Liver (tissue), 9 donors: ENCODE data around the gene MVB12B. TPM values are rescaled to one million over a fixed set of nuclear protein-coding genes. Genes with fewer than 3 reads are reported as not detected.

Experiments used
- DNase-seq: peaks from one replicate; pipeline ENCODE4 v3.0.0-alpha.2; 2017; ENCODE audit warnings: low spot score
- H3K27ac ChIP-seq, 2 donors: one replicate each; pipeline ENCODE4 v1.7.0; 2013; ENCODE audit warnings: inconsistent platforms in 2 of 2, low read length in 2 of 2, control low read depth in 1 of 2, low read depth in 1 of 2, mild to moderate bottlenecking in 1 of 2
- H3K27me3 ChIP-seq, 4 donors: one replicate each; pipeline versions ENCODE4 v1.6.1 to v1.7.0; 2013; ENCODE audit warnings: low read length in 3 of 4, inconsistent platforms in 1 of 4, mild to moderate bottlenecking in 1 of 4, moderate library complexity in 1 of 4; ENCODE audit not compliant: control insufficient read depth in 4 of 4, insufficient read depth in 4 of 4
- H3K36me3 ChIP-seq, 4 donors: one replicate each; pipeline versions ENCODE4 v1.6.1 to v1.7.0; 2013; ENCODE audit warnings: low read length in 3 of 4, mild to moderate bottlenecking in 3 of 4, low read depth in 1 of 4, moderate library complexity in 1 of 4; ENCODE audit not compliant: control insufficient read depth in 4 of 4, insufficient read depth in 3 of 4
- H3K4me1 ChIP-seq, 4 donors: one replicate each; pipeline versions ENCODE4 v1.6.1 to v1.7.0; 2013; ENCODE audit warnings: low read length in 3 of 4, mild to moderate bottlenecking in 3 of 4, moderate library complexity in 1 of 4; ENCODE audit not compliant: control insufficient read depth in 4 of 4, insufficient read depth in 4 of 4
- H3K4me3 ChIP-seq, 3 donors: one replicate each; pipeline versions ENCODE4 v1.6.1 to v1.7.0; 2013; ENCODE audit warnings: low read length in 3 of 3, control low read depth in 1 of 3, low read depth in 1 of 3, mild to moderate bottlenecking in 1 of 3
- H3K9ac ChIP-seq, 2 donors: one replicate each; pipeline ENCODE4 v1.7.0; 2013; ENCODE audit warnings: low read length in 2 of 2, mild to moderate bottlenecking in 2 of 2, moderate library complexity in 2 of 2, control low read depth in 1 of 2, low read depth in 1 of 2
- H3K9me3 ChIP-seq, 4 donors: one replicate each; pipeline versions ENCODE4 v1.6.1 to v1.7.0; 2013; ENCODE audit warnings: low read length in 3 of 4; ENCODE audit not compliant: control insufficient read depth in 4 of 4
- EGR1 ChIP-seq, 2 donors: IDR thresholded peaks; 2 replicates each; pipeline ENCODE4 v1.6.1; 2016 to 2018; ENCODE audit warnings: antibody characterized with exemption in 2 of 2, low read depth in 2 of 2
- FOXA1 ChIP-seq: IDR thresholded peaks from 2 replicates; pipeline ENCODE4 v1.6.1; 2016; ENCODE audit warnings: antibody characterized with exemption
- FOXA2 ChIP-seq: IDR thresholded peaks from 2 replicates; pipeline ENCODE4 v1.6.1; 2016; ENCODE audit warnings: antibody characterized with exemption
- GABPA ChIP-seq, 2 donors: IDR thresholded peaks in 1 of 2; conservative IDR thresholded peaks in 1 of 2; 2 replicates each; pipeline ENCODE4 v1.6.1; 2016; ENCODE audit warnings: antibody characterized with exemption in 2 of 2, mild to moderate bottlenecking in 1 of 2, moderate library complexity in 1 of 2
- HNF4A ChIP-seq, 2 donors: conservative IDR thresholded peaks; 2 replicates each; pipeline ENCODE4 v1.6.1; 2016; ENCODE audit warnings: antibody characterized with exemption in 2 of 2, mild to moderate bottlenecking in 2 of 2
- HNF4G ChIP-seq: IDR thresholded peaks from 2 replicates; pipeline ENCODE4 v1.6.1; 2016; ENCODE audit warnings: antibody characterized with exemption
- JUND ChIP-seq, 2 donors: IDR thresholded peaks; 2 replicates each; pipeline ENCODE4 v1.6.1; 2016; ENCODE audit warnings: antibody characterized with exemption in 2 of 2
- MAX ChIP-seq: IDR thresholded peaks from 2 replicates; pipeline ENCODE4 v1.6.1; 2016; ENCODE audit warnings: antibody characterized with exemption
- NR2F2 ChIP-seq: IDR thresholded peaks from 2 replicates; pipeline ENCODE4 v1.6.1; 2016; ENCODE audit warnings: antibody characterized with exemption
- RAD21 ChIP-seq, 2 donors: IDR thresholded peaks; 2 replicates each; pipeline ENCODE4 v1.6.1; 2016; ENCODE audit warnings: antibody characterized with exemption in 2 of 2, mild to moderate bottlenecking in 2 of 2
- RXRA ChIP-seq, 2 donors: IDR thresholded peaks; 2 replicates each; pipeline ENCODE4 v1.6.1; 2017 to 2018; ENCODE audit warnings: antibody characterized with exemption in 2 of 2, mild to moderate bottlenecking in 1 of 2
- SP1 ChIP-seq: IDR thresholded peaks from 2 replicates; pipeline ENCODE4 v1.6.1; 2018; ENCODE audit warnings: antibody characterized with exemption, mild to moderate bottlenecking
- TAF1 ChIP-seq: conservative IDR thresholded peaks from 2 replicates; pipeline ENCODE4 v1.6.1; 2016; ENCODE audit warnings: antibody characterized with exemption, mild to moderate bottlenecking
- YY1 ChIP-seq: IDR thresholded peaks from 2 replicates; pipeline ENCODE4 v1.6.1; 2016; ENCODE audit warnings: antibody characterized with exemption, mild to moderate bottlenecking
- WGBS: extraction: QIAGEN DNeasy Blood & Tissue Kit; methylation state at CpG from one replicate; pipeline ENCODE4 v1.1.7; 2013; 5-methylcytosine and 5-hydroxymethylcytosine counted together
- polyA plus RNA-seq, 2 donors: library from polyadenylated mRNA; stranded (reverse) in 1 of 2; unstranded in 1 of 2; fragments of 200-250 nt in 1 of 2; fragments of >200 nt in 1 of 2; fragmentation: Nextera tagmentation in 1 of 2; extraction: Ambion mirVana in 1 of 2; gene quantifications; one replicate each; pipeline versions ENCODE4 v1.2.1 to v1.2.3, GENCODE V29; 2013 to 2015
- total RNA-seq, 2 donors: library from RNA; depleted of rRNA; stranded (reverse); fragments of >200 nt; gene quantifications; one replicate each; pipeline ENCODE4 v1.2.3, GENCODE V29; 2014
- TF ChIP-seq, protein P1 (sequence below): IDR thresholded peaks from 2 replicates; pipeline ENCODE4 v1.6.1; 2016; ENCODE audit warnings: antibody characterized with exemption
- TF ChIP-seq, protein P2 (sequence below): IDR thresholded peaks from 2 replicates; pipeline ENCODE4 v1.6.1; 2016; ENCODE audit warnings: antibody characterized with exemption, mild to moderate bottlenecking
- TF ChIP-seq, protein P3 (sequence below): fragments of 150-350 bp; IDR thresholded peaks from 2 replicates; pipeline ENCODE4 v1.5.1; 2017; ENCODE audit warnings: improper control_type of control experiment, low read depth, low read length; ENCODE audit not compliant: missing input control
- TF ChIP-seq, protein P4 (sequence below): IDR thresholded peaks from 2 replicates; pipeline ENCODE4 v1.6.1; 2016; ENCODE audit warnings: antibody characterized with exemption
- donor health status: healthy.
- donor health status: healthy.
- donor health status: healthy.
- donor health status: healthy.
- donor health status: healthy.

MVB12B gene
- total and polyA plus RNA-seq, 4 donors = 5.3 to 12.4 (median 8.4) TPM

GRCh38 chr9:126331964-126332748, 5.5 kb downstream of the MVB12B start (continued):
- TF ChIP-seq FOXA2 = no peak

- peak overlapping the region in 2 of 3 donors; percentile 39 to 41 for H3K4me3 ChIP-seq
These were observed 8.3 kb downstream of the MVB12B start for GRCh38 chr9:126334721-126335621.

More at GRCh38 chr9:126334721-126335621, 8.3 kb downstream of the MVB12B start:
- TF ChIP-seq, protein P1, sequence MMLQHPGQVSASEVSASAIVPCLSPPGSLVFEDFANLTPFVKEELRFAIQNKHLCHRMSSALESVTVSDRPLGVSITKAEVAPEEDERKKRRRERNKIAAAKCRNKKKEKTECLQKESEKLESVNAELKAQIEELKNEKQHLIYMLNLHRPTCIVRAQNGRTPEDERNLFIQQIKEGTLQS = peak; percentile 37
- TF ChIP-seq HNF4G (peak; percentile 64), FOXA1 (no peak), RXRA (IDR thresholded peaks at IDR 0.05) (peak; percentile 69 to 92), YY1 (peak; percentile 55), GABPA (IDR thresholded peaks at IDR 0.05 in 1 of 2, conservative IDR thresholded peaks at IDR 0.05 in 1 of 2) (peak; percentile 42 to 69), SP1 (peak; percentile 91), FOXA2 (no peak), HNF4A (conservative IDR thresholded peaks at IDR 0.05) (peak; percentile 88 to 94), RAD21 (IDR thresholded peaks at IDR 0.05) (peak in 1 of 2 donors; percentile 13), EGR1 (IDR thresholded peaks at IDR 0.05; ENCODE audit: low read depth in 2 of 2) (peak in 1 of 2 donors; percentile 47), MAX (peak; percentile 74), NR2F2 (peak; percentile 11), JUND (IDR thresholded peaks at IDR 0.05) (peak in 1 of 2 donors; percentile 59), TAF1 (peak; percentile 70)
- TF ChIP-seq, protein P2, sequence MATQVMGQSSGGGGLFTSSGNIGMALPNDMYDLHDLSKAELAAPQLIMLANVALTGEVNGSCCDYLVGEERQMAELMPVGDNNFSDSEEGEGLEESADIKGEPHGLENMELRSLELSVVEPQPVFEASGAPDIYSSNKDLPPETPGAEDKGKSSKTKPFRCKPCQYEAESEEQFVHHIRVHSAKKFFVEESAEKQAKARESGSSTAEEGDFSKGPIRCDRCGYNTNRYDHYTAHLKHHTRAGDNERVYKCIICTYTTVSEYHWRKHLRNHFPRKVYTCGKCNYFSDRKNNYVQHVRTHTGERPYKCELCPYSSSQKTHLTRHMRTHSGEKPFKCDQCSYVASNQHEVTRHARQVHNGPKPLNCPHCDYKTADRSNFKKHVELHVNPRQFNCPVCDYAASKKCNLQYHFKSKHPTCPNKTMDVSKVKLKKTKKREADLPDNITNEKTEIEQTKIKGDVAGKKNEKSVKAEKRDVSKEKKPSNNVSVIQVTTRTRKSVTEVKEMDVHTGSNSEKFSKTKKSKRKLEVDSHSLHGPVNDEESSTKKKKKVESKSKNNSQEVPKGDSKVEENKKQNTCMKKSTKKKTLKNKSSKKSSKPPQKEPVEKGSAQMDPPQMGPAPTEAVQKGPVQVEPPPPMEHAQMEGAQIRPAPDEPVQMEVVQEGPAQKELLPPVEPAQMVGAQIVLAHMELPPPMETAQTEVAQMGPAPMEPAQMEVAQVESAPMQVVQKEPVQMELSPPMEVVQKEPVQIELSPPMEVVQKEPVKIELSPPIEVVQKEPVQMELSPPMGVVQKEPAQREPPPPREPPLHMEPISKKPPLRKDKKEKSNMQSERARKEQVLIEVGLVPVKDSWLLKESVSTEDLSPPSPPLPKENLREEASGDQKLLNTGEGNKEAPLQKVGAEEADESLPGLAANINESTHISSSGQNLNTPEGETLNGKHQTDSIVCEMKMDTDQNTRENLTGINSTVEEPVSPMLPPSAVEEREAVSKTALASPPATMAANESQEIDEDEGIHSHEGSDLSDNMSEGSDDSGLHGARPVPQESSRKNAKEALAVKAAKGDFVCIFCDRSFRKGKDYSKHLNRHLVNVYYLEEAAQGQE = peak; percentile 90
- TF ChIP-seq, protein P3, sequence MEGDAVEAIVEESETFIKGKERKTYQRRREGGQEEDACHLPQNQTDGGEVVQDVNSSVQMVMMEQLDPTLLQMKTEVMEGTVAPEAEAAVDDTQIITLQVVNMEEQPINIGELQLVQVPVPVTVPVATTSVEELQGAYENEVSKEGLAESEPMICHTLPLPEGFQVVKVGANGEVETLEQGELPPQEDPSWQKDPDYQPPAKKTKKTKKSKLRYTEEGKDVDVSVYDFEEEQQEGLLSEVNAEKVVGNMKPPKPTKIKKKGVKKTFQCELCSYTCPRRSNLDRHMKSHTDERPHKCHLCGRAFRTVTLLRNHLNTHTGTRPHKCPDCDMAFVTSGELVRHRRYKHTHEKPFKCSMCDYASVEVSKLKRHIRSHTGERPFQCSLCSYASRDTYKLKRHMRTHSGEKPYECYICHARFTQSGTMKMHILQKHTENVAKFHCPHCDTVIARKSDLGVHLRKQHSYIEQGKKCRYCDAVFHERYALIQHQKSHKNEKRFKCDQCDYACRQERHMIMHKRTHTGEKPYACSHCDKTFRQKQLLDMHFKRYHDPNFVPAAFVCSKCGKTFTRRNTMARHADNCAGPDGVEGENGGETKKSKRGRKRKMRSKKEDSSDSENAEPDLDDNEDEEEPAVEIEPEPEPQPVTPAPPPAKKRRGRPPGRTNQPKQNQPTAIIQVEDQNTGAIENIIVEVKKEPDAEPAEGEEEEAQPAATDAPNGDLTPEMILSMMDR = no peak
- TF ChIP-seq, protein P4, sequence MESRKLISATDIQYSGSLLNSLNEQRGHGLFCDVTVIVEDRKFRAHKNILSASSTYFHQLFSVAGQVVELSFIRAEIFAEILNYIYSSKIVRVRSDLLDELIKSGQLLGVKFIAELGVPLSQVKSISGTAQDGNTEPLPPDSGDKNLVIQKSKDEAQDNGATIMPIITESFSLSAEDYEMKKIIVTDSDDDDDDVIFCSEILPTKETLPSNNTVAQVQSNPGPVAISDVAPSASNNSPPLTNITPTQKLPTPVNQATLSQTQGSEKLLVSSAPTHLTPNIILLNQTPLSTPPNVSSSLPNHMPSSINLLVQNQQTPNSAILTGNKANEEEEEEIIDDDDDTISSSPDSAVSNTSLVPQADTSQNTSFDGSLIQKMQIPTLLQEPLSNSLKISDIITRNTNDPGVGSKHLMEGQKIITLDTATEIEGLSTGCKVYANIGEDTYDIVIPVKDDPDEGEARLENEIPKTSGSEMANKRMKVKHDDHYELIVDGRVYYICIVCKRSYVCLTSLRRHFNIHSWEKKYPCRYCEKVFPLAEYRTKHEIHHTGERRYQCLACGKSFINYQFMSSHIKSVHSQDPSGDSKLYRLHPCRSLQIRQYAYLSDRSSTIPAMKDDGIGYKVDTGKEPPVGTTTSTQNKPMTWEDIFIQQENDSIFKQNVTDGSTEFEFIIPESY = peak; percentile 55
- WGBS = 28% methylated on average over 8 of the region's 8 CpGs
- H3K4me1 ChIP-seq = peaks cover 14 to 48% (median 24%) of the 10 kb centered on the region in 4 donors
- H3K27me3 ChIP-seq = no peaks in the 10 kb centered on the region
- peak; percentile 56 for DNase-seq
- no peaks in the 10 kb centered on the region for H3K9me3 ChIP-seq
- H3K36me3 ChIP-seq = no peaks in the 10 kb centered on the region
- H3K27ac ChIP-seq = peak overlapping the region; percentile 62 to 95
- H3K9ac ChIP-seq = peak overlapping the region in 1 of 2 donors; percentile 45
